Gastrocnemius medialis (tissue), 4 donors: ENCODE measurements around the gene HAO2. TPM values are rescaled to one million over a fixed set of nuclear protein-coding genes. Genes with fewer than 3 reads are reported as not detected.

ENCODE experiments used
- ATAC-seq, 2 donors: fragments of 150-250 bp; one replicate each; pipeline ENCODE4 v1.9.1; 2016
- DNase-seq, 2 donors: peaks; one replicate each; pipeline ENCODE4 v3.0.0-alpha.2; 2019
- H3K27ac ChIP-seq, 4 donors: fragments of 200-600 bp; sonication (generic); 1 replicate in 1 of 4; 2 replicates in 3 of 4; pipeline ENCODE4 v1.5.1; 2016 to 2018; ENCODE audit warnings: mild to moderate bottlenecking in 2 of 4, moderate library complexity in 1 of 4
- H3K27me3 ChIP-seq, 3 donors: fragments of 200-600 bp; sonication (generic) in 2 of 3; 1 replicate in 1 of 3; 2 replicates in 2 of 3; pipeline versions ENCODE4 v1.5.1 to v1.6.0; 2016 to 2019; ENCODE audit warnings: mild to moderate bottlenecking in 1 of 3, moderate library complexity in 1 of 3
- H3K36me3 ChIP-seq, 2 donors: fragments of 200-600 bp; sonication (generic) in 1 of 2; one replicate each; pipeline ENCODE4 v1.5.1; 2017 to 2018
- H3K4me1 ChIP-seq, 2 donors: fragments of 200-600 bp; sonication (generic) in 1 of 2; one replicate each; pipeline ENCODE4 v1.5.1; 2016 to 2017; ENCODE audit warnings: mild to moderate bottlenecking in 2 of 2
- H3K4me3 ChIP-seq, 4 donors: fragments of 200-600 bp; sonication (generic) in 3 of 4; 1 replicate in 1 of 4; 2 replicates in 3 of 4; pipeline ENCODE4 v1.5.1; 2016 to 2019; ENCODE audit warnings: mild to moderate bottlenecking in 2 of 4
- H3K9me3 ChIP-seq, 3 donors: fragments of 200-600 bp; sonication (generic) in 2 of 3; 1 replicate in 1 of 3; 2 replicates in 2 of 3; pipeline ENCODE4 v1.5.1; 2016 to 2019
- CTCF ChIP-seq, 5 experiments: fragments of 450-650 bp in 3 of 5; fragments of 200-600 bp in 2 of 5; sonication (generic) in 2 of 5; IDR thresholded peaks in 4 of 5; conservative IDR thresholded peaks in 1 of 5; 1 replicate in 4 of 5; 2 replicates in 1 of 5; pipeline ENCODE4 v1.5.1; 2016 to 2019; ENCODE audit warnings: antibody characterized with exemption in 5 of 5, mild to moderate bottlenecking in 3 of 5, moderate library complexity in 3 of 5
- POLR2A ChIP-seq, 2 donors: fragments of 450-650 bp; IDR thresholded peaks; one replicate each; pipeline ENCODE4 v1.6.1; 2017; ENCODE audit warnings: antibody characterized with exemption in 2 of 2, mild to moderate bottlenecking in 2 of 2, moderate library complexity in 2 of 2
- in situ Hi-C, 4 donors: fragments of 200-750 bp; cut with MboI; loops; one replicate each; pipeline versions ENCODE4 v1.15.0 to v1.8.0; 2017; ENCODE audit warnings: low sequenced_read_pairs in 4 of 4
- intact Hi-C: fragments of 100-400 bp; cut with DNase I; formaldehyde crosslinking; loops from one replicate; pipeline ENCODE4 v1.15.1; 2023; ENCODE audit warnings: low total_unique reads
- total RNA-seq, 4 donors: library from RNA; depleted of rRNA; stranded (reverse); fragments of >200 nt; gene quantifications; one replicate each; pipeline versions ENCODE4 v1.1.0 to v1.2.3, GENCODE V29; 2016

The HAO2 gene
- total RNA-seq, result under 1 TPM in 1 of 4 donors, not detected in 3; 0.18 TPM

DNA sequence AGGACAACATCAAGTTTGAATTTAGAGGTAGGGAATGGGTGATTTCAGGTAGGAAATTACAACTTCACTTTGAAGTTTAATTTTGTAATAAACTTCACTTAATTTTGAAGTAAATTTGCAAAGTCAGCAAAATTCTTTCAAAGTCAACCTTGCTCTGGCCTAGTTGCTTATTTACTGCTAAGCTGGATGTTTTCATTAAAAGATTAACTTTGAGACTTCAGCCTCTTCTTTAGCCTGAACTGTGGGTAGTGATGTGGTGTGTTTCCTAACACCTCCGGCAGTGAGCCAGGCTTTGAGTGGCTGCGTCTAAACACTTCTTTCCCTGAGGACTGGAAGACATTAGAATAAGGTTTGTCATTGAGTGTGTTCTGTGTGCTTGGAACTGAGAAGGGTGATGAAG is at the start of gene HAO2:
HAO2 (plus strand) TSS at position 232 of the 400 bp plus-strand sequence. CDS start 12,301 bp downstream, outside the sequence.
- no peak for ATAC-seq
- in situ Hi-C loops, result loop anchor here in 1 of 4 donors (25.0 kb wide), 1 partner anchor 1206 kb away; no protein-coding TSS in a partner anchor

GRCh38 chr1:119320100-119320499 is 48.5 kb upstream of the HAO2 start:
- DNase-seq, result no peak
- Histone ChIP-seq H3K36me3 (no peaks in the 10 kb centered on the region), H3K27me3 (no peaks in the 10 kb centered on the region), H3K27ac (no peak overlapping the region), H3K4me3 (no peak overlapping the region), H3K9me3 (no peaks in the 10 kb centered on the region), H3K4me1 (no peaks in the 10 kb centered on the region)
- ATAC-seq, result no peak
- intact Hi-C loops, result no loop called here
- TF ChIP-seq CTCF (IDR thresholded peaks at IDR 0.05 in 4 of 5, conservative IDR thresholded peaks at IDR 0.05 in 1 of 5), result no peak
- no peak for TF ChIP-seq POLR2A (IDR thresholded peaks at IDR 0.05)
- in situ Hi-C loops, result no loop called here

More for the DNA sequence above, at the start of gene HAO2:
- Histone ChIP-seq H3K27ac (no peak within 1 kb of the TSS), H3K9me3 (no peaks in the 10 kb centered on the region), H3K4me1 (no peaks in the 10 kb centered on the region), H3K27me3 (no peaks in the 10 kb centered on the region), H3K36me3 (no peaks in the 10 kb centered on the region), H3K4me3 (no peak within 1 kb of the TSS)
- DNase-seq, result no peak
- TF ChIP-seq CTCF (IDR thresholded peaks at IDR 0.05 in 4 of 5, conservative IDR thresholded peaks at IDR 0.05 in 1 of 5) (no peak), POLR2A (IDR thresholded peaks at IDR 0.05) (no peak)
- intact Hi-C loops, result no loop called here

DNA sequence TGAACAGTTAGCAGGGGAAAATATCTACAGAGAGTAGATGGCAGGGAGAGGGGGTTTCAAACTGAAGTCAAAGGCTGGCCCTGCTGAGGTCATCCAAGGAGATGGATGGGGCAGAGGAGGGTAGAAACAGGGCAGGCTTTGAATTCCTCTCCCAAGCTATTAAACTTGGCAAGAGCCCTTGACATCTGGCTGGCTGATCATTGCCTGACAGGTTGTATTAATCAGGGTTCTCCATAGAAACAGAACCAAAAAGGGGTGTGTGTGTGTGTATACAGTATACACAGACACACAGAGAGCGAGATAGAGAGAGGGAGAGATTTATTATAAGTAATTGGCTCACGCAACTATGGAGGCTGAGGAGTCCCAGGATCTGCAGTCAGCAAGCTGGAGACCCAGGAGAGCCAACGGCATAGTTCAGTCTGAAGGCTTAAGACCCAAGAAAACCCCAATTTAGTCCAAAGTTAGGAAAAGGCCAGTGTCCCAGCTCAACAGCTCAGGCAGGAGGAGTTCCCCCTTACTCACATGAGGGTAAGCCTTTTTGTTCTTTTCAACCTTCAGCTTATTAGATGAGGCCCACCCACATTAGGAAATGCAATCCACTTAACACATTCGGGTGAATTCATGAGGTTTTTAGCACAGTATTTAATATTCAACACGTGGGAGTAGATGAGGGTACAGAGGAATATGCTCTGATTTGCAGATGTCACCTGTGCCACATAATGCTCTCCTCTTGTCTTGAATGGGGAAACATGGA is 46.7 kb upstream of the HAO2 start:
- in situ Hi-C loops (no loop called here), intact Hi-C loops (no loop called here)
- Histone ChIP-seq H3K27ac (no peak overlapping the region), H3K36me3 (no peaks in the 10 kb centered on the region), H3K27me3 (no peaks in the 10 kb centered on the region), H3K9me3 (no peaks in the 10 kb centered on the region), H3K4me3 (no peak overlapping the region), H3K4me1 (no peaks in the 10 kb centered on the region)
- DNase-seq (no peak), ATAC-seq (no peak)
- TF ChIP-seq POLR2A (IDR thresholded peaks at IDR 0.05) (no peak), CTCF (IDR thresholded peaks at IDR 0.05 in 4 of 5, conservative IDR thresholded peaks at IDR 0.05 in 1 of 5) (no peak)

DNA sequence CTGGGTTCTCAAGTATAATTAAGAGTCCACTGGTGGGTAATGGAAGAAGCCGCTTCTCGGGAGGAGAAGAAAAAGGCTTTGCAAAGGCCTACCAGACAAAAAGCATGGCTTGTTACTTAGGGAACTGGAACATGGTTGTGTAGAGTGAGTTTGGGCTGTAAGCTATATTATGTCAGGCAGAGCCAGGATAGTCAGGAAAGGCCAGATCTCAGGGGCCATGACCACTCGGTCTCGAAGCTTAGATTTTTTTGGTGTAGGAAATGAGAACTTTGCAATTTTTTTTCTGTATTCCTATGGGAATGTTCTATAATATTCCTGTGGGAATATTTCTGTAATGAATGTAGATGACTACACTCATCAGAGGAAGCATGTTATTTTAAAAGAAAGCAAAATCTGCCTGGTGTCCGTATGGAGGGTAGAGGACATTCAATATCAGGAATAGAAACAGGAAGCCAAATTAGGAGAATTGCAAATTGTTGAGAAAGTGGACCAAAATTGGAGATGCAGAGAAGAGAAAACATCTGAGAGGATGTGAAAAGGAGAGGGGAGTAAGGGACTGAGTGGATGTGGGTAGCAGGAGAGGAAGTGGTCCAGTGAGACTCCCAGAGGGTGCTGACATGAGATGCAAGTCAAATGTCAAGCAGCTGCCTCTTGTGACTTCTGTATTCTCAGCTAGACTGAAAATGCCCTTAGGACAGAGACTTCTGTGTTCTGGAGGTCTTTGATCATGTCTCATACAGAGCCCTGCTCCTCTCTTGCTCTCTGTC is 45.2 kb upstream of the HAO2 start:
- in situ Hi-C loops, result no loop called here
- Histone ChIP-seq H3K4me3 (no peak overlapping the region), H3K4me1 (peaks cover 0 to 11% of the 10 kb centered on the region in 2 donors), H3K27me3 (no peaks in the 10 kb centered on the region), H3K9me3 (no peaks in the 10 kb centered on the region), H3K27ac (no peak overlapping the region), H3K36me3 (no peaks in the 10 kb centered on the region)
- intact Hi-C loops, result no loop called here
- no peak for TF ChIP-seq POLR2A (IDR thresholded peaks at IDR 0.05)
- no peak for TF ChIP-seq CTCF (IDR thresholded peaks at IDR 0.05 in 4 of 5, conservative IDR thresholded peaks at IDR 0.05 in 1 of 5)
- no peak for DNase-seq
- ATAC-seq, result peak in 1 of 2 donors; percentile 30
